ENCODE measurements around the gene LRRC32. TPM values are rescaled to one million over a fixed set of nuclear protein-coding genes. Genes with fewer than 3 reads are reported as not detected.
A peak's percentile ranks its signal among the peaks of the same experiment; 100 is the strongest.

The LRRC32 gene
- total and polyA plus RNA-seq, 4 donors, result 38.3 to 159 (median 85.2) TPM

DNA sequence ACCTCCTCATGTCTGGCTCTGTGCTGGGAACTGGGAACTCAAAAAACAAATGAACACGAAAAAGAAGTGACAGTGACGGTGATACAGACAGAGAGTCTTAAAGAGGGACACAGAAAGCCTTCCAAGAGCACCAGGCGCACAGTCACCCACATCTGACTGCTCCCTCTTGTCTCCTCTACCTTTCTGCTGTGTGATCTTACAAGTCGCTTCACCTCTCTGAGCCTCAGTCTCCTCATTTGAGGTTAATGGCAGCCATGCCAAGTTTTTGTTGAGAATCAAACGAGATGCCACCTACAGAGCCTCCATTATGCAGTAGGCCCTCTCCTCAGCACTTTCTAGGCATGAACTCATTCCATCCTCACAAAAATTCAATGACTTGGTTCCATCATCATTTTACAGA, 3.7 kb downstream of the LRRC32 start:
- peaks cover 0 to 6% (median 0%) of the 10 kb centered on the region in 3 donors for H3K27me3 ChIP-seq (ENCODE audit: control insufficient read depth in 3 of 3, insufficient read depth in 3 of 3, low read length in 2 of 3)
- WGBS, 2 donors, result 71 to 82% methylated on average over 5 of the region's 5 CpGs
- ATAC-seq (ENCODE audit: insufficient read depth, low FRiP score) (no peak), DNase-seq (no peak)
- H3K4me3 ChIP-seq, result peak overlapping the region; percentile 66
- H3K27ac ChIP-seq (ENCODE audit: low read depth in 1 of 2, low read length in 1 of 2), result peak overlapping the region in 1 of 2 donors; percentile 81
- H3K4me1 ChIP-seq (ENCODE audit: control insufficient read depth in 5 of 5, insufficient read depth in 5 of 5, low read length in 5 of 5), result peaks cover 0 to 30% (median 5%) of the 10 kb centered on the region in 5 donors
- peaks cover 0 to 8% (median 0%) of the 10 kb centered on the region in 4 donors for H3K36me3 ChIP-seq (ENCODE audit: control insufficient read depth in 4 of 4, insufficient read depth in 4 of 4, low read length in 4 of 4)
- H3K9me3 ChIP-seq (ENCODE audit: control insufficient read depth in 4 of 4, insufficient read depth in 3 of 4, low read length in 3 of 4), result no peaks in the 10 kb centered on the region
- TF ChIP-seq CTCF (IDR thresholded peaks at IDR 0.05; ENCODE audit: control extremely low read depth, extremely low read depth), result no peak
- no peak overlapping the region for H3K9ac ChIP-seq (ENCODE audit: insufficient read depth in 1 of 2, low read length in 2 of 2)

DNA sequence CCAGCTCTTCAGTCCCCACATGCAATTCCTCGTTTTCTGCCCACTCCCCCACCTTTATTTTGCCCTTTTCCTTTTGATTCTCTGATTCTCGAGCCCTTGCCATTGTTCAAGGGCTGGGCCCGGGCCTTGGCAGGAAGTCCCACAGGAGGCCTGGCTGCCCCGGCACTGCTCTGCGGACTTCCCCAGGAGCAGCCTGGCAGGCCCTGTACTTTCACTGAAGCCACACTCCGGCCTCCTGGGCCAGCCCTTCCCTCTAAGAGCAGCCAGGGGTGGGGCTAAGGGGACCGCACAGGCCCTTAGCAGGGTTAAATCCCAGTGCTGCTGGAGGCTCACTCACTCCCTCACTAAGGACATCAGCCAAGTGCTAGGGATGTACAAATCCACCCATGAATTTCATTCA, 4.1 kb downstream of the LRRC32 start:
- no peak for ATAC-seq (ENCODE audit: insufficient read depth, low FRiP score)
- 12 to 24% methylated on average over 7 of the region's 7 CpGs for WGBS, 2 donors
- no peak overlapping the region for H3K9ac ChIP-seq (ENCODE audit: insufficient read depth in 1 of 2, low read length in 2 of 2)

GRCh38 chr11:76665921-76666351, 4.6 kb downstream of the LRRC32 start:
- no peaks in the 10 kb centered on the region for H3K9me3 ChIP-seq (ENCODE audit: control insufficient read depth in 4 of 4, insufficient read depth in 3 of 4, low read length in 3 of 4)
- H3K9ac ChIP-seq (ENCODE audit: insufficient read depth in 1 of 2, low read length in 2 of 2), result no peak overlapping the region
- peak in 1 of 3 donors; percentile 9 for DNase-seq
- TF ChIP-seq CTCF (IDR thresholded peaks at IDR 0.05; ENCODE audit: control extremely low read depth, extremely low read depth), result no peak
- H3K4me1 ChIP-seq (ENCODE audit: control insufficient read depth in 5 of 5, insufficient read depth in 5 of 5, low read length in 5 of 5), result peaks cover 0 to 23% (median 5%) of the 10 kb centered on the region in 5 donors
- peaks cover 0 to 10% (median 0%) of the 10 kb centered on the region in 4 donors for H3K36me3 ChIP-seq (ENCODE audit: control insufficient read depth in 4 of 4, insufficient read depth in 4 of 4, low read length in 4 of 4)
- 73 to 84% methylated on average over 6 of the region's 6 CpGs for WGBS, 2 donors
- ATAC-seq (ENCODE audit: insufficient read depth, low FRiP score), result no peak
- H3K4me3 ChIP-seq, result peak overlapping the region; percentile 5
- H3K27ac ChIP-seq (ENCODE audit: low read depth in 1 of 2, low read length in 1 of 2), result peak overlapping the region in 1 of 2 donors; percentile 81
- H3K27me3 ChIP-seq (ENCODE audit: control insufficient read depth in 3 of 3, insufficient read depth in 3 of 3, low read length in 2 of 3), result peaks cover 0 to 6% (median 0%) of the 10 kb centered on the region in 3 donors

More for the DNA sequence above, 4.1 kb downstream of the LRRC32 start:
- Histone ChIP-seq H3K9me3 (ENCODE audit: control insufficient read depth in 4 of 4, insufficient read depth in 3 of 4, low read length in 3 of 4) (no peaks in the 10 kb centered on the region), H3K4me1 (ENCODE audit: control insufficient read depth in 5 of 5, insufficient read depth in 5 of 5, low read length in 5 of 5) (peaks cover 0 to 28% (median 5%) of the 10 kb centered on the region in 5 donors), H3K4me3 (peak overlapping the region; percentile 5), H3K27me3 (ENCODE audit: control insufficient read depth in 3 of 3, insufficient read depth in 3 of 3, low read length in 2 of 3) (peaks cover 0 to 6% (median 0%) of the 10 kb centered on the region in 3 donors), H3K36me3 (ENCODE audit: control insufficient read depth in 4 of 4, insufficient read depth in 4 of 4, low read length in 4 of 4) (peaks cover 0 to 9% (median 0%) of the 10 kb centered on the region in 4 donors), H3K27ac (ENCODE audit: low read depth in 1 of 2, low read length in 1 of 2) (peak overlapping the region in 1 of 2 donors; percentile 81)
- DNase-seq, result peak; percentile 46 to 64 (median 51)
- no peak for TF ChIP-seq CTCF (IDR thresholded peaks at IDR 0.05; ENCODE audit: control extremely low read depth, extremely low read depth)

DNA sequence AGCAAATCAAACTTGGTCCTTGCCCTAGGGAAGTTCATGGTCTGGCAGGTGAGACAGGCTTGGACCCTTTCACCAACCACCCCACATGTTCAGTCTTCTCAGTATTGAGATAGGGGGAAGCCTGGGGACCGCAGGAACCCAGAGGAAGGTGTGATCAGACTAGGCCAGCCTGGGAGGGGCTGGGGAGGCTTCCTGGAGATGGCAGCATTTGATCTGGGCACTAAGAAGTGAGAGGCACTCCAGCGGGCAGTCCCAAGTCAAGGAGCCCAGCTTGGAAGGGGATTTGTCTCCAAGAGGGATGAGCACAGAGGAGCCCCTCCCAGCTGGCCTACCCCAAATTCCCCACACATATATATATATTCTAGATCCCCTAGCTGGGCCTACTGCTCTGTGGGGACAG, 5.4 kb downstream of the LRRC32 start:
- Histone ChIP-seq H3K27me3 (ENCODE audit: control insufficient read depth in 3 of 3, insufficient read depth in 3 of 3, low read length in 2 of 3) (peaks cover 0 to 5% (median 0%) of the 10 kb centered on the region in 3 donors), H3K9ac (ENCODE audit: insufficient read depth in 1 of 2, low read length in 2 of 2) (no peak overlapping the region), H3K4me1 (ENCODE audit: control insufficient read depth in 5 of 5, insufficient read depth in 5 of 5, low read length in 5 of 5) (peaks cover 0 to 22% (median 5%) of the 10 kb centered on the region in 5 donors), H3K9me3 (ENCODE audit: control insufficient read depth in 4 of 4, insufficient read depth in 3 of 4, low read length in 3 of 4) (no peaks in the 10 kb centered on the region), H3K4me3 (no peak overlapping the region), H3K36me3 (ENCODE audit: control insufficient read depth in 4 of 4, insufficient read depth in 4 of 4, low read length in 4 of 4) (peaks cover 0 to 14% (median 0%) of the 10 kb centered on the region in 4 donors), H3K27ac (ENCODE audit: low read depth in 1 of 2, low read length in 1 of 2) (peak overlapping the region in 1 of 2 donors; percentile 81)
- no peak for ATAC-seq (ENCODE audit: insufficient read depth, low FRiP score)
- peak in 1 of 3 donors; percentile 8 for DNase-seq
- WGBS, 2 donors, result 56% methylated on average over 2 of the region's 2 CpGs
- TF ChIP-seq CTCF (IDR thresholded peaks at IDR 0.05; ENCODE audit: control extremely low read depth, extremely low read depth), result no peak
